Endothelial cell of umbilical vein (primary cell): ENCODE measurements around the gene ATRNL1. TPM values are rescaled to one million over a fixed set of nuclear protein-coding genes. Genes with fewer than 3 reads are reported as not detected.

Experiments
- BruUV-seq: library from RNA; stranded (reverse); fragments of 400-500 nt; replicated peaks from 2 replicates; lab custom pipeline; 2021; lab: Mats Ljungman, UMichigan
- CTCF ChIA-PET: fragments of 300-600, 350-600 bp; sonication (Branson Sonifier 250); formaldehyde crosslinking; loops from one replicate; lab custom pipeline; 2021; ENCODE audit warnings: antibody characterized with exemption, inconsistent platforms; lab: Charles Lee
- POLR2A ChIA-PET: fragments of 300-600, 350-600 bp; sonication (Branson Sonifier 250); formaldehyde crosslinking; loops from one replicate; lab custom pipeline; 2021; ENCODE audit warnings: antibody characterized with exemption, inconsistent platforms; lab: Charles Lee
- DNase-seq: peaks from one replicate; pipeline ENCODE4 v3.0.0-alpha.2; 2011; ENCODE audit warnings: low read depth, low spot score
- FAIRE-seq: peaks from 2 replicates; lab custom pipeline; 2011; peaks lifted over from hg19 to GRCh38; lab: Jason Lieb, UNC
- H2AFZ ChIP-seq: 2 replicates; pipeline ENCODE4 v1.6.0; 2012; ENCODE audit warnings: low read depth, low read length, control low read depth, inconsistent platforms
- H3K27ac ChIP-seq: 2 replicates; pipeline ENCODE4 v1.5.1; 2011; ENCODE audit warnings: low read depth, mild to moderate bottlenecking, control low read depth, low read length, moderate library complexity; ENCODE audit not compliant: insufficient read depth
- H3K27me3 ChIP-seq, 2 experiments: 2 replicates each; pipeline versions ENCODE4 v1.6.0 to v1.6.1; 2011; ENCODE audit warnings: low read length in 2 of 2, mixed read lengths in 1 of 2; ENCODE audit not compliant: control insufficient read depth in 2 of 2, insufficient read depth in 2 of 2
- H3K36me3 ChIP-seq, 2 experiments: 2 replicates in 1 of 2; 3 replicates in 1 of 2; pipeline ENCODE4 v1.5.1; 2011; ENCODE audit warnings: low read length in 2 of 2, mild to moderate bottlenecking in 1 of 2, moderate library complexity in 1 of 2; ENCODE audit not compliant: control insufficient read depth in 2 of 2, insufficient read depth in 2 of 2; ENCODE audit errors: extremely low read depth in 1 of 2
- H3K4me1 ChIP-seq: 3 replicates; pipeline ENCODE4 v1.5.1; 2011; ENCODE audit warnings: mild to moderate bottlenecking, low read length; ENCODE audit not compliant: control insufficient read depth, insufficient read depth; ENCODE audit errors: extremely low read depth
- H3K4me2 ChIP-seq: 2 replicates; pipeline ENCODE4 v1.6.1; 2011; ENCODE audit warnings: low read length, control low read depth, mixed read lengths; ENCODE audit not compliant: insufficient read depth
- H3K4me3 ChIP-seq, 3 experiments: fragments of 200-600 bp in 1 of 3; sonication (generic), shearing (Covaris generic) in 1 of 3; replicated peaks in 1 of 3; 2 replicates each; pipeline ENCODE4 v1.5.1; 2011 to 2016; ENCODE audit warnings: control low read depth in 3 of 3, low read length in 3 of 3, mild to moderate bottlenecking in 2 of 3, inconsistent platforms in 1 of 3, low read depth in 1 of 3, moderate library complexity in 1 of 3; ENCODE audit not compliant: insufficient read depth in 1 of 3
- H3K79me2 ChIP-seq: 2 replicates; pipeline ENCODE4 v1.6.0; 2012; ENCODE audit warnings: low read length, inconsistent platforms; ENCODE audit not compliant: control insufficient read depth, insufficient read depth
- H3K9ac ChIP-seq: replicated peaks from 2 replicates; pipeline ENCODE3; 2011; ENCODE audit warnings: low read length, control low read depth; ENCODE audit not compliant: insufficient read depth; ENCODE audit errors: extremely low read depth
- H3K9me1 ChIP-seq: replicated peaks from 3 replicates; pipeline ENCODE4 v1.6.0; 2011; ENCODE audit warnings: mild to moderate bottlenecking, low read length; ENCODE audit not compliant: control insufficient read depth, insufficient read depth; ENCODE audit errors: extremely low read depth
- H3K9me3 ChIP-seq: replicated peaks from 2 replicates; pipeline ENCODE4 v1.5.1; 2012; ENCODE audit warnings: low read length, inconsistent platforms; ENCODE audit not compliant: control insufficient read depth, insufficient read depth
- H4K20me1 ChIP-seq: replicated peaks from 2 replicates; pipeline ENCODE3; 2011; ENCODE audit warnings: mild to moderate bottlenecking, low read length; ENCODE audit not compliant: control insufficient read depth, insufficient read depth; ENCODE audit errors: extremely low read depth
- CTCF ChIP-seq, 2 donors: IDR thresholded peaks; 1 replicate in 1 of 2; 2 replicates in 1 of 2; pipeline ENCODE4 v1.5.1; 2011; ENCODE audit warnings: low read length in 2 of 2, mild to moderate bottlenecking in 2 of 2, moderate library complexity in 2 of 2, control low read depth in 1 of 2, inconsistent platforms in 1 of 2, low read depth in 1 of 2; ENCODE audit not compliant: insufficient read depth in 1 of 2; ENCODE audit errors: extremely low read depth in 1 of 2
- EZH2 ChIP-seq: IDR thresholded peaks from 2 replicates; pipeline ENCODE4 v1.6.1; 2012; ENCODE audit warnings: borderline replicate concordance, low read depth, mild to moderate bottlenecking, moderate library complexity, low read length, inconsistent platforms; ENCODE audit not compliant: severe bottlenecking
- FOS ChIP-seq: IDR thresholded peaks from 2 replicates; pipeline ENCODE4 v1.6.1; 2011; ENCODE audit warnings: mild to moderate bottlenecking, low read length, moderate library complexity, borderline replicate concordance; ENCODE audit not compliant: insufficient read depth
- GATA2 ChIP-seq: IDR thresholded peaks from 2 replicates; pipeline ENCODE4 v1.7.0; 2011; ENCODE audit warnings: low read depth, mild to moderate bottlenecking, moderate library complexity, mixed read lengths, low read length; ENCODE audit not compliant: insufficient read length, insufficient read depth
- JUN ChIP-seq: IDR thresholded peaks from 2 replicates; pipeline ENCODE4 v1.6.1; 2011; ENCODE audit warnings: borderline replicate concordance, low read depth; ENCODE audit not compliant: insufficient read length, insufficient read depth
- MAX ChIP-seq: IDR thresholded peaks from 2 replicates; pipeline ENCODE4 v1.6.1; 2011; ENCODE audit not compliant: insufficient read depth, insufficient read length
- MYC ChIP-seq: IDR thresholded peaks from one replicate; pipeline ENCODE4 v1.6.1; 2011; ENCODE audit warnings: mild to moderate bottlenecking, low read depth, low read length
- POLR2A ChIP-seq: IDR thresholded peaks from 2 replicates; pipeline ENCODE4 v1.6.1; 2012; ENCODE audit warnings: low read depth, mild to moderate bottlenecking, control low read depth, low read length
- POLR2AphosphoS5 ChIP-seq: IDR thresholded peaks from 2 replicates; pipeline ENCODE4 v1.6.1; 2012; ENCODE audit warnings: low read depth, mild to moderate bottlenecking, control low read depth, low read length, moderate library complexity; ENCODE audit not compliant: insufficient read depth
- dilution Hi-C: fragments of 300-500 bp; cut with MboI; formaldehyde crosslinking; loops from one replicate; pipeline ENCODE4 v1.15.0; 2019; ENCODE audit warnings: low sequenced_read_pairs; ENCODE audit not compliant: extremely low pct_ligation_motif_present
- intact Hi-C: fragments of 100-400 bp; cut with micrococcal nuclease; formaldehyde crosslinking; loops from one replicate; pipeline ENCODE4 v1.10.0; 2022
- polyA plus RNA-seq, 4 experiments: library from polyadenylated mRNA; depleted of rRNA in 3 of 4; stranded (reverse) in 3 of 4; unstranded in 1 of 4; fragments of >200 nt; gene quantifications; 2 replicates each; pipeline versions ENCODE4 v1.2.1 to v1.2.3, GENCODE V29; 2011 to 2012; ENCODE audit warnings: missing spikeins in 1 of 4
- total RNA-seq: library from RNA; stranded (reverse); gene quantifications from 2 replicates; pipeline ENCODE4 v1.2.3, GENCODE V29; 2021

The ATRNL1 gene
- total and polyA plus RNA-seq, 2 donors (not counting 3 experiments of a cell fraction or from before 2014, with no cell fraction given), result not detected

GRCh38 chr10:115879372-115880089 is 786.4 kb downstream of the ATRNL1 start:
- ChIA-PET CTCF (interaction anchor here (1.5 to 1.7 kb wide), 2 partner anchors 11 to 19 kb away, joined by 3 to 4 read pairs; no protein-coding TSS in a partner anchor), POLR2A (no interaction called here)
- no peaks in the 10 kb centered on the region for H3K79me2 ChIP-seq
- H3K27ac ChIP-seq, result no peak overlapping the region
- H3K9me3 ChIP-seq, result no peaks in the 10 kb centered on the region
- no peaks in the 10 kb centered on the region for H3K9me1 ChIP-seq
- dilution Hi-C loops (no loop called here), intact Hi-C loops (no loop called here)
- BruUV-seq, result no TSS peak
- H3K4me2 ChIP-seq, result no peak overlapping the region
- H3K9ac ChIP-seq, result no peak overlapping the region
- no peak overlapping the region for H2AFZ ChIP-seq
- H3K36me3 ChIP-seq, result no peaks in the 10 kb centered on the region
- no peak for FAIRE-seq
- TF ChIP-seq POLR2AphosphoS5 (no peak), EZH2 (no peak), MAX (no peak), JUN (no peak), FOS (no peak), POLR2A (no peak), CTCF (IDR thresholded peaks at IDR 0.05; ENCODE audit: extremely low read depth in 1 of 2, insufficient read depth in 1 of 2, low read depth in 1 of 2, low read length in 2 of 2) (no peak), MYC (no peak), GATA2 (no peak)
- H3K27me3 ChIP-seq, result no peaks in the 10 kb centered on the region
- no peak for DNase-seq
- H3K4me3 ChIP-seq, result no peak overlapping the region
- H4K20me1 ChIP-seq, result no peaks in the 10 kb centered on the region
- H3K4me1 ChIP-seq, result no peaks in the 10 kb centered on the region
